Epithelial cell of proximal tubule (primary cell): Measurements from ENCODE around the gene RERE. TPM values are rescaled to one million over a fixed set of nuclear protein-coding genes. Genes with fewer than 3 reads are reported as not detected.
"Not testable (repeated sequence)": the region's sequence is repeated elsewhere in the genome, so short reads cannot be mapped to it uniquely, and the experiment has no call there.

Source experiments
- DNase-seq: peaks from one replicate; pipeline ENCODE4 v3.0.0-alpha.2; 2011; ENCODE audit warnings: low read depth
- H3K4me3 ChIP-seq: 2 replicates; pipeline ENCODE4 v1.5.1; 2011; ENCODE audit warnings: low read depth, mild to moderate bottlenecking, low read length
- CTCF ChIP-seq: conservative IDR thresholded peaks from 2 replicates; pipeline ENCODE4 v1.5.1; 2012; ENCODE audit warnings: low read depth, mild to moderate bottlenecking, low read length
- total RNA-seq: library from RNA; depleted of rRNA; stranded (reverse); fragments of >200 nt; gene quantifications from 2 replicates; pipeline ENCODE4 v1.2.3, GENCODE V29; 2015

Gene RERE
- total RNA-seq, 1 donor from 2014 or later, result 18.0 TPM

GRCh38 chr1:8510041-8510823 lies 307.2 kb downstream of the RERE start:
- no peak for TF ChIP-seq CTCF
- no peak overlapping the region for H3K4me3 ChIP-seq
- no peak for DNase-seq

GRCh38 chr1:8509579-8509978 lies 307.9 kb downstream of the RERE start:
- no peak overlapping the region for H3K4me3 ChIP-seq
- TF ChIP-seq CTCF, result no peak
- DNase-seq, result no peak

- TF ChIP-seq CTCF, result no peak
- DNase-seq, result no peak
- no peak overlapping the region for H3K4me3 ChIP-seq
Observed at GRCh38 chr1:8506995-8507615, 310.3 kb downstream of the RERE start.

- no peak for TF ChIP-seq CTCF
- H3K4me3 ChIP-seq, result no peak overlapping the region
- no peak for DNase-seq
Observed at GRCh38 chr1:8506456-8506855, 311.0 kb downstream of the RERE start.

- no peak for TF ChIP-seq CTCF
- no peak for DNase-seq
- H3K4me3 ChIP-seq, result no peak overlapping the region
Observed at GRCh38 chr1:8503842-8504241, 313.6 kb downstream of the RERE start.

GRCh38 chr1:8502949-8503348 lies 314.5 kb downstream of the RERE start:
- not testable (repeated sequence) for DNase-seq

GRCh38 chr1:8497210-8497819 lies 320.1 kb downstream of the RERE start:
- H3K4me3 ChIP-seq, result no peak overlapping the region
- peak; percentile 80 for DNase-seq
- no peak for TF ChIP-seq CTCF

More at GRCh38 chr1:8502949-8503348, 314.5 kb downstream of the RERE start:
- not testable (repeated sequence) for H3K4me3 ChIP-seq
